GM18951 (cell line): ENCODE results near the gene NUDT4B.
"Not testable (repeated sequence)": the region's sequence is repeated elsewhere in the genome, so short reads cannot be mapped to it uniquely, and the experiment has no call there.

ENCODE experiments used
- in situ Hi-C: fragments of 300-500 bp; cut with MboI; formaldehyde crosslinking; loops from one replicate; pipeline ENCODE4 v1.12.0; 2022; ENCODE audit warnings: low sequenced_read_pairs, mixed read lengths, inconsistent platforms; ENCODE audit not compliant: unreplicated experiment

The NUDT4B gene

DNA sequence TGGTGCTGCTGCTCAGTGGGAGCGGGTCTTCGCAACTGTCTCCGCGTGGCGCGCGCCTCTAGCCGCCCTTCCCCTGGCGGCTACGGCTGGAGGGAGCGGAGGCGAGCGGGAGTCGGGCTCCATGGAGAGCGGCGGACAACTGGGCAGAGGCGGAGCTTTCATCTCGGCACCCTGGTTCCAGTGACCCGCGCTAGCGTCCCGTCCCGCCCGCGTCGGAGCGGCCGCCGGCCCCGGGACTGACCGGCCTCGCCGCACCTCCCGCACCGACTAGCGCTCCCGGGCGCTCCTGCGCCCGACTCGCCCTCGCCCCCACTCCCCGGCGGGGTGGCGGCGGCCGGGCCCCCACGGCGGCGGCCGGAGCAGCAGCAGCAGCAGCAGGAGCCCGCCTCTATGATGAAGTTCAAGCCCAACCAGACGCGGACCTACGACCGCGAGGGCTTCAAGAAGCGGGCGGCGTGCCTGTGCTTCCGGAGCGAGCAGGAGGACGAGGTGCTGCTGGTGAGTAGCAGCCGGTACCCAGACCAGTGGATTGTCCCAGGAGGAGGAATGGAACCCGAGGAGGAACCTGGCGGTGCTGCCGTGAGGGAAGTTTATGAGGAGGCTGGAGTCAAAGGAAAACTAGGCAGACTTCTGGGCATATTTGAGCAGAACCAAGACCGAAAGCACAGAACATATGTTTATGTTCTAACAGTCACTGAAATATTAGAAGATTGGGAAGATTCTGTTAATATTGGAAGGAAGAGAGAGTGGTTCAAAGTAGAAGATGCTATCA is at the start of gene NUDT4B:
TSS of gene NUDT4B (plus strand) at position 212 of the 772 bp plus-strand sequence. CDS start at position 391, 179 bp downstream.
- in situ Hi-C loops, result not testable (repeated sequence)

DNA sequence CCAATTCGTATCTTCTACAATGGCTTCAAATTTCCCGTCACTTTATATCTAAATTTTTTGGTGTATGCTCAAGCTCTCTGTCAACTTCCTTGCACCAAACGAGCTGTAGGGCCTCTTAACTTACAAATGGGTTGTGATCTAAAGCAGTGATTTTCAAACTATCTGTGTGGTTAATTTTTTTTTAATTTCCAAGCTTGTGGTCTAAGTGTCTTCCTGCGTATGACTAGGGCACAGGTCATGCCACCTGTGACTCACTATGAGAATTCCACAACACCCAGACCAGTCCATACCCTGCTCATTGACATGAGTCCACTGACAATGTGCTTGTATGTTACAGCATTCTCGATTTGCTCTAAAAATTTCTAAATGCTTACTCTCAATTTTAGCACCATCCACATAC is 49.2 kb upstream of the NUDT4B start:
- in situ Hi-C loops, result not testable (repeated sequence)

DNA sequence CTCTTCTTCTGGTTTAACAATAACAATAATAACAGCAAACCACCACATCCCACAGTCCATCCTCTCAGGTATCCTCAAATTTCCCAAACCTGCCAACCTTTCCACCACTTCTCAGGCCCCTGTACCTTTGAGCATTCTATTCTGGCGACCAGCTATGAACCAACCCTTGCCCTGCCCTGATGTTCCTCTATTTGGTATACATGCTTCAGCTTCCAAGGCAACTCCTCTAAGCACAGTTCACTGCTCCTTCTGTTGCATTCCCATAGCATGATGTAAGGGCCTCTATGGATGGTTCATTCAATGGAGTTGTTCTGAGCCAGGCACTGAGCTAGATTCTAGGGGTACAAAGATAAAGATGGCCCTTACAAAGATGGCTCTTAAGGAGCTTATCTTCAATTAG is 46.3 kb upstream of the NUDT4B start:
- in situ Hi-C loops, result not testable (repeated sequence)

DNA sequence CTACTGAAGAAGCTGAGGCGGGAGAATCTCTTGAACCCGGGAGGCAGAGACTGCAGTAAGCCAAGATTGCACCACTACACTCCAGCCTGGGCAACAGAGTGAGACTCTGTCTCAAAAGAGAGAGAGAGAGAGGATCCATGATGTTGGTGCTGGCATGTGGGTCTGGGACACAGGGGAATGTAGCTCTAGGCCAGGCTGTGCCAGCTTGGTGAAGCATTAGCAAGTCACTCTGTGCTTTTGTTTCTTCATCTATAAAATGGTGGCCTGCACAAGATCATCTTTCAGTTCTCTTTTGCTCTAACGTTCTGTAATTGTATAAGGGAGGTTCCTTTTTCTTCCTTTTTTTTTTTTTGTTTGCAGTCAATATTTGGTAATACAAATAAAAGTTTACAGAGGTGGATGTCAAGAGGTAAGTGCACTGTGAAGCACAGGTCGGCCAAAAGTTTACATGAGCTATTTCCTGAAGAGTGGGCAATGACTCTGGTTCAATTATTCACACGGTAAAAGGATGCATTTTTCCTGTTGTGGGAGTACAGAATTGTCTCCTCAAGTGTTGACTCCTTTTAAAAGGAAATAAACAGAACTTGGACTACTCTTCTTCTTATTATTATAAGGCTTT is 44.5 kb upstream of the NUDT4B start:
- in situ Hi-C loops, result not testable (repeated sequence)

DNA sequence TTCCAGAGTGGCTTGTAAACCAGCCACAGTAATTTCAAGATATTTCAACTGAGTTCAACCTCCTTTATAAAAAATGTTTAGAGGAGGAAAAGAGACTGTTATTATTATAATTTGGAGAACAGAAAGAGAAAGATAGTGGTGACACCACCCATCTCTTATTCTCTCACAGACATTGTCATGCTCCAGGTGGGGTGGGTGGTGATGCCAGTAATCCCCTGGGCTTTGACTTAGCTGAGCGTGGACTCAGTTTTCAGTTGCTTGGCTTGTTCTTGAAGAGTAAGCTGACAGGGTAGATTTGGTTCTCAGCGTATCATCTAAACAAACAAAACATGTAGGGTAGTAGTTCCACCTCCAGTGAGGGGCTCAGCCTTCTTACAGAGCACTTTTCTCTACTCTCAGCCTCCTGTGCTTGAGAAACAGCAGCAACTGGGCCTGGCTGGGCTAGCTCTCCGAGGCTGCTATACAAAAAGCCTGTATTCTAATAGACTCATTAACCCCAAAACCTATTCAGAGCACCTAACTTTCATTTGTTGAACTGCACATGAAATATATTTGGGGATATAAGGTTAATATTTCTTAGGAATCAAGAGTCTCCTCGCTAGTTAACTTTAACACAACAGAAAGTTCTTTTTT is 43.1 kb upstream of the NUDT4B start:
- in situ Hi-C loops, result not testable (repeated sequence)

DNA sequence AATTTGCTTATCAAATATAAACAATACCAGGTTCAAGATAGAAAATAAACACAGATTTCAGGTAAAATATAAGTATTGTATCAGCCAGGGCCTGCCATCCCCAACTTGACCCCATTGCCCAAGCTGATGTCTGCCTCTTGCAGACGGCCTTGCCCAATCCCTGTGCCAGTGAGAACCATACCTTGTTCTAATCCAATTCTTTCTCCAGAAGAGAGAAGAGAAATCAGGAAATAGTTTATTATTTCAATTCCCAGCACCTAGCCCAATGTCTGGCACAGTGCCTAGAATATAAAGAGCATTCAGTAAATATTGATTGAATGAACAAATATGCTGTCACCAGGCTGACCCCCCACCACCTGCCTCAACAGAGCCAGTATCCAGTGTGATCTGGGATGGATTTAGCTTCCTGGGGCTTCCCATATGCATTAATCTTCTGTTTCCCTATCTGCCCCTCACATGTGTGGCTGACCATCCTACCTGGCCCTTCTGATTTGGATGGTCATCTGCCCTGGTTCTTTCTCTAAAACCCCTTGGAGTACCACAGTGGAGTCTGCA is 39.7 kb upstream of the NUDT4B start:
- in situ Hi-C loops, result not testable (repeated sequence)

DNA sequence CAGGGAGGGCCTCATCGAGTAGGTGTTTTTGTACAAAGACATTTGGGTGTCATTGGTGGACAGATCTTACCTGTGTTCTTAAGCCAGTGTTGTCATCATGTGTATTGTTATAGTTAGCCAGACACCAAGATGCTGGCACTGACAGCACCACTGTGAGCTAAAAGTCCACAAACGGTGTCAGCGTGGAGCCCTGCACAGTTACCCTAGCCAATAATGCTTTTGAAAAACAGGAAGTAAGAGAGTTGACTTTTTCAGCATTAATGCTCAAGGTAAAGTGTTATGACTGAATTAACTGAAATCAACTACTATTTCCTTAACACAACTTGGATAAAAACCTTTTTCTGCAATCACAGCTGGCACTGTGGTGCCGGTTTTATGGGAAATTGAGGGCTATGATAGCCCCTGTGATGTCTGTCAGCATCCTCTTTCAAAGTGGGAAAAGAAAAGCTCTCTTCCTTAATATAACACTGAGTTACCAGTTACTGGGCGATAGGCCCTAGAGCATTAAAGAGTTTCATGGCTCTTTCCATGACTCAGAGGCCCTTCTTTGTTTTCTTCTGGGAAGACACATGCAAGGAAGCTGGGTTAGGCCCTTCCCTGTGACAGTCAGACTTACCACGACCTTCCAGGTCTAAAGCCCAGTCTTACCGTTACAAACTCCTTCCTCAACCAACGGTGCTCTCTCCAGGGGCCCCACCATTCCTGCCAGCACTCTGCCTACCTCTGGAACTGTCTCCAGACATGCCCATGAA is 37.6 kb upstream of the NUDT4B start:
- in situ Hi-C loops, result not testable (repeated sequence)

DNA sequence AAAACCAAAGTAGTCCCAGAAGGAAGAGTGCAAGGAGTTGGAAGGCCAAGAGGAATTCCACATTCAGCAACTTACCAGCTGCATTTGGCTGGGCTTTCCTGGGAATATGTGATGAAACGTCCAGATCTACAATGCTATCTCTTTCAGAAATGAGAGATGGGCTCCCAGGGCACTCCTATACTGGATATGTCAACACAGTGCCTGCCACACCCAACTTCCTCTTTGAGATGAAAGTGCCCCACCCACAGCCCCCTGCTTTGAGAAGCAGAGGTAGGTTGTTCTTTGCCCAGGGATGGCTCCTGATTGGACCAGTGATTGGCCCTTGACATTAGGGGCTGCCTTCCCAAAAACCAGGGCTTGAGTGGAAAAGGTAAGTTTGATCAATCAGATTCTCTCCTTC is 36.2 kb upstream of the NUDT4B start:
- in situ Hi-C loops, result not testable (repeated sequence)

DNA sequence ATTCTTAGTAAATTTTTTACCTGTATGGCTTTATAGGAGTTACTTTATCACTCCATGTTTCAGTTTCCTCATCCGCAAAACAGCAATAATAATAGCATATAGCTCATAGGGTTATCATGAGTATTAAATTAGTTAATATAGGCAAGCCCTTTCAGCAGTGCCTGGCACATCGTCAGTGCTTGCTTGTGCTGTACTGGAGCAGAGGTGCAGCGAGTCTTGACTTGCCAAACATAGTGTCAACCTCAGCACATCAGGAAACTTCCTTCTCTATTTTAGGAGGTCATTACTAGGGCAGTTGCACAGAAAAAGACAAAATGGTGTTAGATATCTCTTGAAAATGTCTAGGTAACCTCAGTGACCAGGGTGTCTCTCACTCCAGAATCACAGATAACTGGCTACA is 33.1 kb upstream of the NUDT4B start:
- in situ Hi-C loops, result not testable (repeated sequence)

DNA sequence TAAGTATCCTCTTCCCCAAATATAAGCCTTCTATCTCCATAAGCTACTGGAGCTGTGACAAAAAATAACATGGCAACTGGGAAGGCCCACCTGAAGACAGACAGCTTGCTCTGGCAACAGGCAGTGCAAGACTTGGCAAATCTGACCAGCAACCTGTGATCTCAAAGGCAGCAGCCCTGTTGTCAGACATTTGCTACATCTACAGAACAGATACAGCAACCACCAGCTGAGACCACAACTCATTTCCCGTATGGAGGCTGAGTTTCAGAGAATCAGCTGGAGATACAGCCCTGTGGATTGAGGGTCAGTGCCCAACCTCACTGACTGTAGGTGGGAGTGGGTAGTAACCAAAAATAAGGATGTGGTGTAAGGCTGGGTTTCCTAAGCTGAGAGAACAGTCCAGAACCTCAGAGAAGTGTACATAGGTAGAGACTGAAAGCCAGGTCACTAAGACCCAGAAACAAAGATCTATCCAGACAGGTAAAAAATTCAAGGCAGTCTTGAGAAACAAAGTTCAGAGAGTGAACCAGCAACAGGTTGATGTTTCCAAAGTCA is 31.5 kb upstream of the NUDT4B start:
- in situ Hi-C loops, result not testable (repeated sequence)

DNA sequence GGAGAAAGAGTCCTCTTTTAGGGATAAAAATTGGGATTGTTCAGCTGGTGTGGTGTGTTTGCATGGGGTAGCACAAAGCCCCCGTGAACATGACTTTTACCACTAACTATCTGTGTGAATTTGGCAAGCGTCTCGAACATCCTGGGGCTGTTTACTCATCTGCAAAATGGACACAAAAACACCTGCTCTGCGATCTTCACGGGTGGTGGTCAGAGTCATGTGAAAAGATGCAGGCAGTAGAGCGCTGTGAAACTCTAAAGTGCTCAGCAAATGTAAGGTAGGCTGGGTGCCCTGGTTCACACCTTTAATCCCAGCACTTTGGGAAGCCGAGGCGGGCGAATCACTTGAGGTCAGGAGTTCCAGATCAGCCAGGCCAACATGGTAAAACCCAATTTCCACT is 27.7 kb upstream of the NUDT4B start:
- in situ Hi-C loops, result not testable (repeated sequence)

DNA sequence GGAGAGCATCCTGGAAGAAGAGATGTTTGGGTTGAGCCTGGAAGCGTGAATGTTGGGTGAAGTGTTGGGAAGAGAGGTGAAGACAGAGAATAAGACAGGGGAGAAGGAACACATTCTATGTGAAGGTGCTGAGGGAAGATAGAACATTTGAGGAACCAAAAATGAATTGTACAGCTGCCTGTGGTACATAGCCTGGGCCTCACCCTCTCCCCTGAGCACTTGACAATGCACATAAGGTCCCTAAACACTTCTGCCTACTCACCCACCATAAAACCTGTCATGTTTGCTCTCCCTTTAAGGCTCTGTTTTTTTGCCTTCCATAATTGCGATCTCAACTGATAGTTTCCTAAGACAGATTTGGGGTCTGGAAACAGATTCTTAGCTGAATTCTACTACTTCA is 25.8 kb upstream of the NUDT4B start:
- in situ Hi-C loops, result not testable (repeated sequence)

DNA sequence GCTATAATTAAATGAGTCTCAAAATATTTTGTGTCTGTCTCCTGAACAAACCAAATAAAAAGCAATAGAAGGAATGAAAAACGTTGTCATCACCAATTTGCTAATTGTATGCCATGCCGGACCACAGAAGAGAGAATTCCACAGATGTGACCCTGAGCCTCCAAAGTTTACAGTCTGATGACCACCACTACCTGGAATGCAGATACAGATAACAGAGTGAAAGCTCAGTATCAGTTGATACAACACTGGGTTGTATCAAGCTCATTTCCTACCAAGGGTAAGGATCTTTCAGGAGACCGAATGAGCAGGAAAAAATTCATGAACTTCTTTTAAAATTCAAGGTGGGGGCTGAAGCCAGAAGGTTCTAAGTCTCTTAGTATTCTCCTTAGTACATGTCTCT is 25.1 kb upstream of the NUDT4B start:
- in situ Hi-C loops, result not testable (repeated sequence)

DNA sequence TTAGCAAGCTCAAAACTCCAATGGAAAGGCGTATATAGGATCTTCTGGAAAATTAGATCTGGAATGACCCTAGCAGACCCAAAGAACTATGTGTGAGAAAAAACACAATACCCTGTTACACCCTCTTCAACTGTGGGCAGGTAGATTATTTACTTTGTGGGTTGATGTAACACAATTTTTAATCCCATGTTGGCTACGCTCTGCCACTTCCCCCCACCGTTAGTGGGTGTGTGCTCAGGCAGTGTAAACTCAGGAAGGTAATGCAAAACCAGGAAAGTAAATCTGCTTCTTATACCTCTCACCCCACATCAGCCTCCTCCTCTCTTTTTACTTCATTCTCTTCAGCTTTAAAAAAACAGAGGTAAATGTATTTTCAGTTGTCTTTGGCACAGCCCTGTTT is 23.7 kb upstream of the NUDT4B start:
- in situ Hi-C loops, result not testable (repeated sequence)

DNA sequence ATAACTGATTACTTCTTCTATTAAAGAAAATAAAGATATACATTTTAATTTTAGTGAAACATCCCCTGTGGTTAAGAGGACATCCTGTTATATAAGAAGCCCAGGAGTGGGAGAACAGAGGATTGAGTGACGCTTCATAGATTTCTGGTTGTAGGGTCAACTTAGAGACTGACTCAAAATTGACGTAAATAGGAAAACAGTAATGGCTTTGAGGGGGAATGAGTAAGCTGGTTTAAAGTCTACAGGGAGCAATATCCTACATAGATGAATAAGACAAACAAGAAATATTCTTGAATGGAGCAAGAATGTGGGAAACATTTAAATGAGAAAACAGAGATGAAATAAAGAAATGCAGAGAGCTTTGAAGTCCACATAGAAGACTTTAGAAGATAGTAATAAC is 20.7 kb upstream of the NUDT4B start:
- in situ Hi-C loops, result not testable (repeated sequence)

DNA sequence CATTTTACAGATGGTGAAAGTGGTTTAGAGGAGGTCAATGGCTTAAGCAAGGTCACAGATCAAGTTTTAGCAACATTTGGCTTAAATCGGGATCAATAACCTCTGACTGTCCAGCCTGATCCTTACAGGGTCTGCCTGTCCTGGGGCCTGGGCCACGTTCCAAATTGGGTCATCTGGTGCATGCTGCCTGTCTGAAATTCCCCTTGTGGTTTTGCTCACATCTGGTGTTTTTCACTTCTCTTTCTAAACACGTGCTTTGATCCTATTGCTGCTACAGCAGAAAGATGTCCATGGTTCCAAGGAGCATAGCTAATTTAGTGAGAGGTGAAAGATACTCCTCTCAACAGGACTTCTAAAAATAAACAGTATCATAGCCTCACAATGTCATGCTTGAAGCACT is 19.4 kb upstream of the NUDT4B start:
- in situ Hi-C loops, result not testable (repeated sequence)

DNA sequence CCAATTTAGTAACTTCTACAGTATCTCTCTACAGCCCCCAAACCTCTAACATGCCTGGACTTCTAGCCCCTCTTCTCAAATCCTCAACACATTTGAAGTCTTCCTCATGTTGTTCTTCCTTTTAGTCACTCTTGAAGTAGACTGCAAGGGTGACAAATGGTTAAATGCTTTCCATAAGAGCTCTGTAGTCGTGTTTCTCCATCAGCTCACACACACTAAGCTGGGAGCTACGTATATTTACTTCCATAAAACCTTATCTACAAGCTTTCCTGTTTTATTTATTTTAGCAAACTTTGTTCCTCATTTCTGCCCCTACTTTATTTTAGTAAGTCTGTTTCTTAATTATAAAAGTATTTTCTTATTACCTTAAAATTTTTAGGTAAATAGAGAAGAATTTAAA is 19.0 kb upstream of the NUDT4B start:
- in situ Hi-C loops, result not testable (repeated sequence)

DNA sequence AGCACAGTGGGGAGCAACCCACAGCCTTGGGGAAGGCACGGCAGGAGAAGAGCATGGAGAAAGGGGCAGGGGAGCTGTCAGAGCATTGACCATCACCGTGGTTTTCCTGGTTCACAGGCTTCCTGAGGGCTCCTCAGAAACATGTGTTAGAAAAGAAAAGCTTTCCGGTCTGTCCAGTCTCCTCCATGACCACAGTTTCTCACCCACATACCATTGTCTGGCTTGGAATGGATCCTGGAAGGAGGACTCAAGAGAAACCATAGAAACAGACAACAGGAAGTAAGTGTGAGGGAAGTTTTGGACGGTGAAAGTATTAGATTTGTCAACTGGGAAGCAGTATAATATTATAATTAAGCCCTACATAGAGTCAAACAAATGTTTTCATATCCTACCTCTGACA is 16.3 kb upstream of the NUDT4B start:
- in situ Hi-C loops, result not testable (repeated sequence)

DNA sequence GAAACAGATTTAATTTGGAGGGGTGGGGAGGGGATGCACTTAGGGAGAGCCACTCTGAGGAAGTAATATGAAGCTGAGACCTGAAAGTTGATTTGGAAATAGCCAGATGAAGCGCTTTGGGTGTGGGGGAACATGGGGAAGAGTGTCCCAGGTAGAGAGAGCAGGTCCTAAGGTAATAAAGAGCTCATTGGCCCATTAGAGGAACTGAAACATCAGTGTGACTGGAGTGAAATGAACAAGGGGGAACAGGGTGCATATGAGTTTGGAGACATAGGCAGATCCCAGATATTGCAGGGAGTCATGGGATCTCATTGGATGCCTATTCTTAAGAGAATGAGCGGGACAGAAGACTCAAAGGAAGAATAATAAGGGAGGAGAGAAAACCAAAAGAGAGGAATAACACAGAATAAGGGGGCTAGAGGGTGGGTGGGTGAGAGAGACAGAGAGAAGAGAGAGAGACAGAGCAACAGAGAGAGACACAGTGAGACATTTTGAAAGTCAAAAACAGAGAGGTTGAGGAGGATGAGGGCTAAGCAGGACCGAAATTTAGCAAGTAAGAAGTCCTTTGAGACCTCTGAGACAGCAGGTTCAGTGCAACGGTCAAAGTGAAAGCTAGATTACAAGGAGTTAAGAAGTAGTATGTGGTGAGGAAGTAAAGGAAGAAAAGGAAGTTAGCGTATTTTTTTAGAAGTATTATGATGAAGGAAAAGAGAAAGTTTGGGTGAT is 14.8 kb upstream of the NUDT4B start:
- in situ Hi-C loops, result not testable (repeated sequence)
